NCI-H226 (cell line): ENCODE results near the gene SCPEP1.
"Not testable (repeated sequence)": the region's sequence is repeated elsewhere in the genome, so short reads cannot be mapped to it uniquely, and the experiment has no call there.

ENCODE experiments used
- DNase-seq: peaks from one replicate; pipeline ENCODE4 v3.0.0-alpha.2; 2015

Gene SCPEP1, protein sequence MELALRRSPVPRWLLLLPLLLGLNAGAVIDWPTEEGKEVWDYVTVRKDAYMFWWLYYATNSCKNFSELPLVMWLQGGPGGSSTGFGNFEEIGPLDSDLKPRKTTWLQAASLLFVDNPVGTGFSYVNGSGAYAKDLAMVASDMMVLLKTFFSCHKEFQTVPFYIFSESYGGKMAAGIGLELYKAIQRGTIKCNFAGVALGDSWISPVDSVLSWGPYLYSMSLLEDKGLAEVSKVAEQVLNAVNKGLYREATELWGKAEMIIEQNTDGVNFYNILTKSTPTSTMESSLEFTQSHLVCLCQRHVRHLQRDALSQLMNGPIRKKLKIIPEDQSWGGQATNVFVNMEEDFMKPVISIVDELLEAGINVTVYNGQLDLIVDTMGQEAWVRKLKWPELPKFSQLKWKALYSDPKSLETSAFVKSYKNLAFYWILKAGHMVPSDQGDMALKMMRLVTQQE

DNA sequence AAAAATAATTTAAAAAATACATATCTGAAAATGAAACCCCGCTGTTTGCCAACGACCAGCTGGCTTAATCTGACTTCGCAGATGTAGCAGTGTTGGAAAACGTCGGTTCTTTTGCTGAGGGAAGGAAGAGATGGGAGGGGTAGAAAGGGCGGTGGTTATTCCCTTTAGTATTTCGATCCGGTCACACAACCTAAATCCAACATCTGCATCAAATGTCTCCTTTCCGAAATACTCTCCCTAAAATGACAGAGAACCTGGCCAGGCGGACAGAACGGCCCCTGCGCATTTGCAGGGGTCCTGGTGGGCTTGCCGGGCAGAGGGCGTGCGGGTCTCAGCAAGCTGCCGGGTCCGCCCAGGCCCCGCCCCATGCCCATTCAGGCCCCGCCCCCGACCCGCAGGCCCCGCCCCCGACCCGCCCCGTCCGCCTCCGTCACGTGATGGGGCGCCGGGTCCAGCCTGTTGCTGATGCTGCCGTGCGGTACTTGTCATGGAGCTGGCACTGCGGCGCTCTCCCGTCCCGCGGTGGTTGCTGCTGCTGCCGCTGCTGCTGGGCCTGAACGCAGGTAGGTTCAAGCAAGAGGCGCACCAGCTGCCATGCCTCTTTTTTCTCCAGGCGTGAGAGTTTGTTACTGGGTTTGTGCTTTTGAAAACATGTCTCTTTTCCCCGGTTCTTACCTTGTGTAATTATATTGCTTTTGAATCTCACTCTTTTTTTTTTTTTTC is at the start of gene SCPEP1:
Gene SCPEP1, plus strand, starts transcription at position 459 of the 723 bp plus-strand sequence. Its CDS starts 29 bp downstream, at position 488.
- DNase-seq, result peak; percentile 40

DNA sequence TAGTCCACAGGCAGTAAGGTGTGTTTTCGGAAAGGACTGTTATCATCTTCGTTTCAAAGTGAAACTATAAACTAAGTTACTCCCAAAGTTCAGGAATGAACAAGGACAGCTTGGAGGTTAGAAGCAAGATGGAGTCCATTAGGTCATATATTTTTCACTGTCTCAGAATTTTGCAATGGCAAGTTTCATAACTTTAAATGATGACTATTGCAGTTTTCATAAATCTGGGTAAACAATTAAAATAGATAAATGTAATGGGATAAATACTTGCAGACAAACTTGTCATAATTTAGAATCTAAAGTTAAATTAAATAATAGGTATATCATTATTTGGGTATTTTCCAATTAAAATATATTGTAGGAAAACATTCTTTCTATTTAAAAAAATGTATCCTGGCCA is 49.3 kb upstream of the SCPEP1 start:
- DNase-seq, result no peak

DNA sequence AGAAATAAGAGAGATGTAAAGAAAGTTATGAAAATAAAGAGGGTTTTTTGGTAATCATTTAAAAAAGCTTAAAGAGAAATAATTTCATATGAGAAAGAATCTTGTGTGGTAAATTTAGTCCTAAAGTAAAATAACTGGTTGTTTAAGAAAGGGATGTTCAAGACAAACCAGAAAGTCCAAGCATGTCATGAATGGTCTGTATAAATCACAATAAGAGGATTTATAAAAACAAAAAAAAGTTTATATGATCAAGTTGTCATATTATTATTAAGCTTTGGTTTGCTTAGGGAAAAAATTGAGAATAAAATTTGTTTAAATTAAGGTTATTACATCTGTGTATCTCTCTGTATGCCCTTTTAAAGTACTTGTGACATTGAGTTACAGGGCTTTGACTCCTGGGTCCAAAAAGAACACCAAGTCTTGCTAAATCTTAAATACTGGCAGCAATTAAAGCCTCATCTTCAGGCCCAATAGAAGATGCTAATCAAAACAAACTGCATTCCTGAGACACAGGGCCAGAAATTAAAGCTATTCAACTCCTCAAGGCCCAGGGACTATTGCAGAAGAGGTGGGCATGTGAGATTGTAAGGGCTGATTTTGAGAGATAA is 48.5 kb upstream of the SCPEP1 start:
- peak; percentile 30 for DNase-seq

- no peak for DNase-seq
Measured at GRCh38 chr17:56930739-56931337, 47.1 kb upstream of the SCPEP1 start.

DNA sequence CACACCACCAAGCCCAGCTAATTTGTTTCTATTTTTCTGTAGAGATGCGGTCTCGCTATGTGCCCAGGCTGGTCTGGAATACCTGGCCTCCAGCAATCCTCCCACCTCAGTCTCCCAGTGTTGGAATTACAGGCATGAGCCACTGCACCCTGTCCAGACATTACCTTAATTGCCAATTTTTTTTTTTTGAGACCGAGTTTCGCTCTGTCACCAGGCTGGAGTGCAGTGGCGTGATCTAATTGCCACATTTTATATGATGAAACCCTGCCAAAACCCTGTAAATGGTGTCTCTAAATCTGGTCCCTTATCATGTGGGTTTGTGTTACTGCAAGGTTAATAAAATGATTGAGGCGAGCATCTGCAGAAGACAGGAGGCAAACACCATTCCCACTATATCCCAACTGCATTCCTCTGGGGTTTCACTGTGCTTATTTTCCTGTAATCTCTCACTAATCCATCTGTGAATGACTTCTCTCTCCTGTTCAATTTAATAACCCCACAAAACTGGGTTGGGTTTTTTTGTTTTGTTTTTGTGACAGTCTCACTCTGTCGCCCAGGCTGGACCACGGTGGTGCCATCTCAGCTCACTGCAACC is 44.7 kb upstream of the SCPEP1 start:
- no peak for DNase-seq

DNA sequence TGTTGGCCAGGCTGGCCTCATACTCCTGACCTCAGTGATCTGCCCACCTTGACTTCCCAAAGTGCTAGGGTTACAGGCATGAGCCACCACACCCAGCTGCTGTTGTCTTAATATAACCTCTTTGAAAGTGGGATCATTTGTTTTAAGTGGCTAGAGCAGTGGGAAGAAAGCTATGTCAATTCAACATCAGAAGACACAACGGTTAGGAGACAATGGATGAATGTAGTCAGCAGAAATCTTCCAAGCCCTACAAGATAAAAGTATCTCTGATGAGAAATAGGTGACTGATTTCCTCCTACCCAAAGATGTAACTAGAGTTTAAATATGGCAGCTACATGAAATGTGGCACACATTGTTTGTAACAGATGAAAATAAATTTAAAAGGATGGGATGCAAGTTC is 44.1 kb upstream of the SCPEP1 start:
- DNase-seq, result no peak

DNA sequence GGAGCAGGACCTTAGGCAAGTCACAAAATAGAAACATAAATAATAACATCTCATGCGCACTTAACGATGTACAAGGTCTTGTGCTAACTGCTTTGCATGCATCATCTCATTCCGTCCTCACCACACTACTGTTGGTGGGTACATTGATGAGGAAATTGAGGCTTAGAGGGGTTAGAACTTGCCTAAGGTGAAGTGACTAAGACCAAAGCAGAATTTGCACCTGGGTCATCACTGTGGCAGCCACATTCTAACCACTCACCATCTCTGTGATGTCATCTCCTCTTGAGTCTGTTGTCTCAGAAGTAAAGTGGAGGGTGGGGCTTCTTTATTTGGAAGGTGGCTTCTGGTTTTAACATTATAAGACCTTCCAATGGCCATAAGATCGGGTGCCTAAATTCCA is 43.7 kb upstream of the SCPEP1 start:
- no peak for DNase-seq

DNA sequence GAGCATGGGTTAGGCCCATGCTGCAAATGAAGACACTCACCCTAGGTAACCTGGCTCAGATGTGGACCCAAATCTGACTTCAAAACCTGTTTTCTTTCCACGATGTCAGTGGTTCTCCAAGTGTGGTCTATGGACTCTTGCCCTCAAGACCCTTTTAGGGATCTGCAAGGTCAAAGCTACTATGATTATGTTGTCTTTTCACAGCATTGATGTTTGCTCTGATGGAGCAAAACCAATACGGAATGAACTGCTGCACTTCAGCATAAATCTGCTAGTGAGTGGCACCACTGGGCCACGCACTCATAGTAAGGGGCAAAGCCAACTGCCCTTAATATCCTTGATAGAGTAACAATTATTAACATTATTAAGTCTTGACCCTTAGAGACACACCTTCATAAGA is 42.5 kb upstream of the SCPEP1 start:
- no peak for DNase-seq

DNA sequence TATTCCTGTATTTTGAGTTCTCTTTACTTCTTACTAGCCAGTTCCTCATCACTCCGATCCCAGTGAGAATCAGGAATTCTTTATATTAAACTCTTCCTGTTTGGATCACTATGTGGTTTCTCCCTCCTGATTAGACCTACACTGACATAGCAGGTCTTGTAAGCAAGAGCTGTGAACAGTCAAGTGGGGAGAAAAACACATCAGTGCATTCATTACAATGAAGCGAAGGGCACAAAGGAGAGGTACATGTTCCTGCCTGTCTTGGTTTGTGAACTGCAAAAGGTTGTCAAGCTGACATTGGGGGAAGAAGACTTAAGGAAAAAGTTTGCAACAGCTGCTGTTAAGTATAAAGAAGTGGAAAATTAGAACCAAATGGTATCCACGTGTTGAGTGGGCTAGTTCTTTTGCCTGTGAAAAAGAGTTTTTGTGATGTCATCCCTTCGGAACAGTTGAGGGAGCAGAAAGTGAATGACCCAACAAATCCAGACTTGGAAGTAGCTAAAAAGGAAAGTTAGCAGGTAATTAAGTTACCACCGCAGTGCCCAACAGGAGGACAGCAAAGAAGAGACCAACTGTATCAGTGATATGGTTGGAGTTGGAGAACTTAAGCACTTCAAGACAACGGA is 41.1 kb upstream of the SCPEP1 start:
- DNase-seq, result no peak

DNA sequence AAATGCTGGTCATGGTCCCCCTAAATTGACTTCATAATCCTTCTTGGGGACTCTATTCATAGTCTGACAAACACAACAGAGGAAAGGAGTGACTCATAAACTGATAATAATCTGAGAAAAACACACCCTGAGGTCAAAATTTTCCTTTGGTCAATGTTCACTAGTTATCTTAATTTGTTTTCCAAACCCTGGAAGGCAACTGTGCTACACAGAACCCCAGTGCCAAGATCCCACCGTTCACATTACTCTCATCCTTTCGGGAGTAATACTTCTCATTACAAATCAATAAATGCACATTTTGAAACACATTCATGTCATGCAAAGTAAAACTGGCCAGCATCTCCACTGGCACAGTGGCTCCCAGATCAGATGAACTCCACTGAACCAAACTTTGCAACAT is 40.2 kb upstream of the SCPEP1 start:
- no peak for DNase-seq

DNA sequence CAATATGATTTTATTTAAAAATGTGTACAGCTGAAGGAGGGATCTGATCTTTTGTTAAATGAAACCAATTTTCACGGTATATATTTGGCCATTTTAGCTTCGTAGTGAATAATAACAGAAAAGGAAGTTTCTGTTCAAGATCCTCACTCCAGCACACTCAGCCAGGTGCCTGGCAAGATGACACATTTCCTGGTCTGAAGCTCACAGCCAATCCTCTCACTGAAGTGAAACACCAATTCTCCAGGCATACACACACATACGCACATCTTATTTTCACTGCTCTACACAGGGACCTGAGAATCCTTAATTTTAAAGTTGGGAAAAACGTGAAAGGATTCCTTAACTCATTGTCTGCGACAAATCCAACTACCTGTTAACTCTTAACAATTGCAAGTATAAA is 39.7 kb upstream of the SCPEP1 start:
- peak; percentile 19 for DNase-seq

- DNase-seq, result peak; percentile 30
Measured at GRCh38 chr17:56939869-56940484, 38.0 kb upstream of the SCPEP1 start.

DNA sequence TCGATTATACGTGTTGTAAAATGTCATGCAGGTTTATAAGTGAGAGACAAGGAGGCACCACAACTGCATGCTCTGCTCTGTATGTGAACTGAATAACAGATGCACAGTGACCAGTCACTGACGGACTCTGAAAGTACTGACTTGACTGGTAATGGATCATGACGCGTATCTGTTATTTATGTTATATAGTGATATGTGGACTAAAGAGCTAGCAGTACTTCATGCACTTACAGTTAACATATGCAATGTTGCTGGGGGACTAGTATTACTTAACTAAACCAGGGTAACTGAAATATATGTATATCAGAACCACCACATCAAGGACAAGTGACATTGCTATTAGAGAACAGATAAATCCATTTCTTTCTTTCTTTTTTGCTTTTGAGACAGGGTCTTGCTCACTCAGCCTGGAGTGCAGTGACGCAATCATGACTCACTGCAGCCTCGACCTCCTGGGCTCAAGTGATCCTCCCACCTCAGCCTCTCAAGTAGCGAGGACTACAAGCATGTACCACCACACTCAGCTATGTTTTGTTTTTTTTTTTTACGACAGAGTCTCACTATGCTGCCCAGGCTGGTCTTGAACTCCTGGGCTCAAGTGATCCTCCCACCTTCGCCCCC is 34.3 kb upstream of the SCPEP1 start:
- no peak for DNase-seq

DNA sequence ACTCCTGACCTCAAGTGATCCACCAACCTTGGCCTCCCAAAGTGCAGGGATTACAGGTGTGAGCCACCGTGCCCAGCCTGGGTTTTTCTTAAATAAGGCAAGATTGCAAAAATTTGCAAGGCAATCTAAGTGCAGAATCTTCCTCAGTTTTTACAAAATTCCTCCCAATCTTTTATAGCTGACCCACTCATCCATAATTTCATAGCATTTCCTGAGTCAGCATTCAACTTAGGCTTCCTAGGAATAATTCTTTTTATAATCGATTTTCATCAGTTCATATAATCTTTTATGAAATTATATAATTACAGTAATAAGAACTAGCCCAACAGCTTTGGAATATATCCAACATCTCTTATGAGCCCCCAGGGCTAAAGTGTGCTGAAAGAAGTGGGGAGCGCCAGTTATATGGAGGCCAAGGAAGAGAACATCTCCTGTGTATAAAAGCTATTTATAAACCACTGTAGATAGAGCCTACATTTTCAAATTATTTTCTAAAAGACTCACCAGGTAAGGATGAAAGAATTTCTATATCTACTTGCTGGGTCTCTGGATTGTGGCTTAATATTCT is 31.9 kb upstream of the SCPEP1 start:
- DNase-seq, result no peak

- DNase-seq, result no peak
Measured at GRCh38 chr17:56947741-56948140, 30.2 kb upstream of the SCPEP1 start.

DNA sequence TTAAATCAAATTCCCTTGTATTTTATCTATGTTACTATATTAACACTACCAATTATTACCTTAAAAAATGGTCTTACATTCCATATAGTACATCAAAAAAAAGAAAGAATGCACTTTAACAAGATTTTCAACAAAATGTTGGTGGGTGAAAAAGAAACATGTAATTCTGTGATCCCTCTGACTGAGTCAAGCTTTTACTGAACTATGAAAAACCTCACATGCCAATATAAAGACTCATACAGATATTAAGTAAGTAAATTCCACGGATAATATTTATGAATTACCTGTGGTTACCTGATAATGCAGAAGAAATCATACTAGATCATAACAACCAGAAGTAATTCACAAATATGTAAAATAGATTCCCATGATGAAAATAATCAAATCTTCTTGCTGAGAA is 29.4 kb upstream of the SCPEP1 start:
- DNase-seq, result peak; percentile 5

DNA sequence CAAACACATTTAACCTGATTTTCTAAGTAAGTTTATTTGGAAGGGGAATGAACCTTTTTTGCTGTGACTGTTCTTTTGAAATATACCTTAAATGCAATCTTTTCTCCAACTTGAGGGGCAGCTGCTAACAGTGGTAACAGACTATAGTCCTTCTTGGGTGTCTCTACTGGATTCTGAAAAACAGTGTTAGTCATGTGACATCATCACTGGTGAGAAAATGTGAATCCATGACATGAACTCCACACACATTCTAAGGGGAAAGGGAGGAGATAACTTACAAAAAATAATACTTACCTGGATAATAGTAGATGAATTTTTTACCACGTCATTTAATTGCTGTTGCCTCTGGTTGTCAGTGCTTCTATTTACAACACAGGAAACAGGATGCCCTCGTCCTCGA is 28.3 kb upstream of the SCPEP1 start:
- no peak for DNase-seq

DNA sequence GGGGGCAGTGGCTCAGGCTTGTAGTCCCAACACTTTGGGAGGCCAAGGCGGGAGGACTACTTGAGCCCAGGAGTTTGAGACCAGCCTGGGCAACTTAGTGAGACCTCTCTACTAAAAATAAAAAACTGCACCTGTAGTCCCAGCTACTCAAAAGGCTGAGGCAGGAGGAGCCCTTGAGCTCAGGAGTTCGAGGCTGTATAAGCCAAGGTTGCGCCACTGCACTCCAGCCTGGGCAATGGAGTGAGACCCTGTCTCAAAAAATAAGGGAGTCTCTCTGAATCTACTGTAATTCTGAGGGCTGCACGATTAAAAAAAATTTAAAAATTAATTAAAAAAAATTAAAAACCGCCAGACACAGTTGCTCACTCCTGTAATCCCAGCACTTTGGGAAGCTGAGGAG is 20.9 kb upstream of the SCPEP1 start:
- DNase-seq, result no peak

- peak; percentile 79 for DNase-seq
Measured at GRCh38 chr17:56960596-56961538, 17.1 kb upstream of the SCPEP1 start, which contains the start of gene COIL. Gene COIL, minus strand, starts transcription at chr17:56961050. Its CDS starts 31 bp downstream, at chr17:56961019.

DNA sequence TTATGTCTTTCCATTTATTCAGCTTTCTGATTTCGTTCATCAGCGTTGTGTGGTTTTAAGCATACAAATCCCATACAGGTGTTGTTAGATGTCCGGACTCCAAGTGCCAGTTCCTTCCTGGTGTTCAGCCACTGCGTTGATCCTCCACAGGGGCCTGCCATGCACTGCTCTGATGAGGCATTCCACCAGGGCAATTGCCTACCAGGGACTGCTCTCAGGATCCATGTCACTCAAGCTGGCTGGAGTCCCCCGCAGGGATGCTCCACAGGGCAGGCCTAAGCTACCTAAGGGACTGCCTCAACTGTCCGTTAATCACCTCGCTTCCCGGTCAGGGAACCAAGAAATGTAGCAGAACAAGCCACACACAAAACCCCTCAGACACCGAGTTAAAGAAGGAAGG is 12.7 kb upstream of the SCPEP1 start:
- not testable (repeated sequence) for DNase-seq
